ENCODE measurements around the gene MIOX.
A peak's percentile ranks its signal among the peaks of the same experiment; 100 is the strongest.

Gene MIOX

DNA sequence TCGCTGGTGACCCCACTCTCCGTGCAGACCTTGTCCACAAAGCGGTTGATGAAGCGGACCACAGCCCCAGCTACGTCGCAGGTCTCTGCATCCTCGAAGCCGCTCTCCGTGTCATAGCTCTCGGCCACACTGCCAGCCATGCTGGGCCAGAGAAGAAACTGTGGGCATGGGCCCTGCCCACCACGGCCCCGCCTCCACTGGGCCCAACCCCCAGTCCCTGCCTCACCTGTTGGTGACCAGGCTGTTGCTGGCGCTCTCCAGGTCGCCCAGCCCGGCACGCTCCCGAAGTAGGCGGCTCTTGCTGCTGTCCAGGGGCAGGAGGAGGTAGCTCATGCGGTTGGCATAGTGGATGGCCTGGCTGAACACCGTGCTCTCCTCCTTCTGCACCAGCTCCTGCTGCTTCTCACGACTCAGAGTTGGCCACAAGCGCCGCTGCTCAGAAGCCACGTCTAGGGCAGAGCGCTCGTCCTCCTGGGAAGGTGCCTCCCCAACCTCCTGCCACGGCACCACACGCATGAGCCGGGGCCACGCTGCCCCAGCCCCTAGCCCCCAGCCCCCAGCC, 24.6 kb upstream of the MIOX start:
- Mint-ChIP-seq H3K4me3 (no peak overlapping the region), H3K27me3 (no peaks in the 10 kb centered on the region), H3K4me1 (peaks cover 10% of the 10 kb centered on the region), H3K27ac (no peak overlapping the region), H3K9me3 (no peaks in the 10 kb centered on the region), H3K36me3 (peaks cover 50% of the 10 kb centered on the region)
- DNase-seq = no peak
- CTCF ChIA-PET = interaction anchor here (1.3 kb wide), 1 partner anchor 8 kb away, joined by 4 read pairs; no protein-coding TSS in a partner anchor

DNA sequence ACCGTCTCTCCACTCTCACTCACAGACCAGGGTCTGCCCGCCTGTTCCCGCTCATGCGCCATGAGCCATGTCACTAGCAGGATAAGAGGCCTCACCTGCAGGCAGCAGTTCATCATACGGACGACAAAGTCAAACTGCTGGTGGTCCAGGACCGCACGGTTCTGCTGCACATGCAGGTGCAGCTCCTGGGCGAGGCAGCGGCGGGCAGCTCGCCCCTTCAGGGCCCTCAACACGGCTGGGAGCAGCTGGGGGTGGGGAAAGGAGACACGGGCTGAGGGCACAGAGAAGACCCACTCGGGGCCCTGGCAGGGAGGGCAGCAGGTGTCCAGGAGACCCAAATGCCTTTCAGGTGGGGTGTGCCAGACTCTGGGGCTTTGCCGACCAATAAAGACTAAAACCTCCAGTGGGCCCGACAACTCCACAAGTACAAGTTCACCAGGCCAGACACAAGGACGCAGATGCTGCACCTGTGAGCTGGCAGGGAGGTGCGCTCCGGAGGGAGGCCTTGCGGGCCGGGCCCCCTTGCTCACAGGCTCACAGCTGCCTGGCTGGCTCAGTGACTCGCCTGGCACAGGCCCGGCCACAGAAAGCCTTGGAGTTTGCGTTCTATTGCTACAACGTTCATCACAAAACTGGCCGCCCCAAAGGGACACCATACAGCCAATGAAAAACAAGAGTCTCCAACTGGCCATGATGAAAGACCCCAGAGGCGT, 23.3 kb upstream of the MIOX start:
- no peaks in the 10 kb centered on the region for H3K27me3 Mint-ChIP-seq
- CTCF ChIA-PET = interaction anchor here (0.7 kb wide), 1 partner anchor 34 kb away, joined by 3 read pairs; no protein-coding TSS in a partner anchor
- no peak overlapping the region for H3K27ac Mint-ChIP-seq
- DNase-seq = no peak
- H3K9me3 Mint-ChIP-seq = no peaks in the 10 kb centered on the region
- peaks cover 47% of the 10 kb centered on the region for H3K36me3 Mint-ChIP-seq
- no peak overlapping the region for H3K4me3 Mint-ChIP-seq
- peaks cover 19% of the 10 kb centered on the region for H3K4me1 Mint-ChIP-seq

DNA sequence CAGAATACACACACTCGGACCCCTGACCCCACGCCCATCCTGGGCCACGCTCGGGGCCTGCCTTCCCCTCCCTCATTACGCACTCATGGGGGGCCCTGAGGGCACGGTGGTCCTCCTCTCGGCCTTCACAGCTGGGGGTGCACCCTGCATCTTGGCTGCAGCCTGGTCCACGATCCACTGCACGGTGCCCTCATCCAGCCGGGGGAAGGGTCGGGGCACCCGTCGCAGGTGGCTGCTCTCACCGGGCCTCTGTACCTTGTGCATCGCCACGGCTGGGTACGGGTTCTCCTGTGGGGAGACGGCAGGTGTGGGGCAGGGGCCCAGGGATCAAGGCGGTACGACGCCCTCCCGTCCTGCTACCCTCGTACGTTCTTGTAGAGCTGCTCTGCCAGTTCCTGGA, 22.2 kb upstream of the MIOX start:
- Mint-ChIP-seq H3K4me3 (no peak overlapping the region), H3K4me1 (peaks cover 28% of the 10 kb centered on the region), H3K36me3 (peaks cover 46% of the 10 kb centered on the region), H3K9me3 (no peaks in the 10 kb centered on the region), H3K27me3 (no peaks in the 10 kb centered on the region), H3K27ac (no peak overlapping the region)
- CTCF ChIA-PET = interaction anchor here (0.8 kb wide), 1 partner anchor 156 kb away, joined by 3 read pairs; no protein-coding TSS in a partner anchor
- no peak for DNase-seq

DNA sequence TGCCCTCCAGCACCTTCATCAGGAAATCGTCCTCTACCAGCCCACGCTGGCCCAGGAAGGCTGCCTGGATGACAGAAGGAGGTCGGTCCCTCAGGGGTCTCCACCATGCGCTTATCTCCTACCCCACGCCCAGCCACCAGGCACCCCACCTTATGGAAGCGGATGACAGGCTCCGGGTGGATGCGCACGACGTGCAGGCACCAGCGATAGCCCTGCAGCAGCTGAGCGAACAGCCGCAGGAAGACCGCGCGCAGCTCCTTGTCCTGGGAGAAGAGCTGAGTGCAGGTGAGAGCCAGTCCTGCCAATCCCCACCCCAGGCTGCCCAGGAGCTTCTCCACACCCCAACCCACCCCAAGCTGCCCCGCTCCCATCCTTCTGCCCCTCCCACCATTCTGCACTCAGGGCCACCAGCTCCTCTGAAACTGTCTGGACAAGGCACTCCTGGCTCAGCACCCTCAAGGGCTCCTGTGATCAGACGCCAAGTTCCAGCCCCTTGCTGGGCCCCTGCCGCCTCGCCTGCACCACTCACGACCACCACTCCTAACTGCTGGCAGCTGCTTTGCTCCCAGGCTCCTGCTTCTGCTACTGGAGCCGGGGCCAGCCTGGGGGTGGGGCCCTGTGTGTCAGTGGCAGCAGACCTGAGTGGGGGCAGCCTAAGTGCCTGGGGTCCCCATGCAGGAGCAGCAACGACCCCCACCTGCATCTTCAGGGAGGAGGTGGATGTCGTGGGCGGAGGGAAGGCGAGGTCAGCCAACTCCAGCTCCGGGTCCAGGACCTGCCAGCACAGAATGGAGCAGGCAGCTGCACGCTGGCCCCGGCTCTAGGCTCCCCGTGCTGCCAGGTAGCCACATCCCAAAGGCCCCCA, 21.4 kb upstream of the MIOX start:
- H3K4me3 Mint-ChIP-seq = no peak overlapping the region
- CTCF ChIA-PET = interaction anchor here (0.8 to 1.2 kb wide), 2 partner anchors 8 to 155 kb away, joined by 3 to 4 read pairs; no protein-coding TSS in a partner anchor
- DNase-seq = no peak
- H3K27me3 Mint-ChIP-seq = no peaks in the 10 kb centered on the region
- no peak overlapping the region for H3K27ac Mint-ChIP-seq
- no peaks in the 10 kb centered on the region for H3K9me3 Mint-ChIP-seq
- H3K4me1 Mint-ChIP-seq = peaks cover 36% of the 10 kb centered on the region
- H3K36me3 Mint-ChIP-seq = peaks cover 45% of the 10 kb centered on the region

DNA sequence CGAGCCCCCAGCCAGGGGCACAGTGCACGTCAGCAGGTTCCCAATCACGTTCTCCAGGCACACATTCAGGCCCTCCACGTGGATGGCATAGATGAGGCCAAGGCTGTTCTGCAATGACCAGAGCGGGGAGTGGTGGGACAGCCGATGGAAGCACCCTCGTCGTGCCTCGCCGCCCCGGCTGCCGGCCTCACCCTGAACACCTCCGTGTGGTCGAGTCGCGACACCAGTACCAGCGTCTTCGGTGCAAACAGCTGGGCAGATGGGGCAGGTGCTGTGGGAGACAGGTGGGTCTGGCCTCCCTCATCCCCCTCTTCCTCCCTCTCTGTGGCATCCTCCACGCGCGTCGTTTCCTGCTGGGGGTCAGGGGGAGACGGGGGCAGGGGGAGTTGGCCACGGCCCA, 19.3 kb upstream of the MIOX start:
- no peak for DNase-seq
- H3K4me1 Mint-ChIP-seq = peaks cover 57% of the 10 kb centered on the region
- H3K9me3 Mint-ChIP-seq = no peaks in the 10 kb centered on the region
- H3K27ac Mint-ChIP-seq = peak overlapping the region; percentile 28
- CTCF ChIA-PET = interaction anchor here (0.6 kb wide), 1 partner anchor 76 kb away, joined by 3 read pairs; no protein-coding TSS in a partner anchor
- no peak overlapping the region for H3K4me3 Mint-ChIP-seq
- peaks cover 39% of the 10 kb centered on the region for H3K36me3 Mint-ChIP-seq
- H3K27me3 Mint-ChIP-seq = no peaks in the 10 kb centered on the region

DNA sequence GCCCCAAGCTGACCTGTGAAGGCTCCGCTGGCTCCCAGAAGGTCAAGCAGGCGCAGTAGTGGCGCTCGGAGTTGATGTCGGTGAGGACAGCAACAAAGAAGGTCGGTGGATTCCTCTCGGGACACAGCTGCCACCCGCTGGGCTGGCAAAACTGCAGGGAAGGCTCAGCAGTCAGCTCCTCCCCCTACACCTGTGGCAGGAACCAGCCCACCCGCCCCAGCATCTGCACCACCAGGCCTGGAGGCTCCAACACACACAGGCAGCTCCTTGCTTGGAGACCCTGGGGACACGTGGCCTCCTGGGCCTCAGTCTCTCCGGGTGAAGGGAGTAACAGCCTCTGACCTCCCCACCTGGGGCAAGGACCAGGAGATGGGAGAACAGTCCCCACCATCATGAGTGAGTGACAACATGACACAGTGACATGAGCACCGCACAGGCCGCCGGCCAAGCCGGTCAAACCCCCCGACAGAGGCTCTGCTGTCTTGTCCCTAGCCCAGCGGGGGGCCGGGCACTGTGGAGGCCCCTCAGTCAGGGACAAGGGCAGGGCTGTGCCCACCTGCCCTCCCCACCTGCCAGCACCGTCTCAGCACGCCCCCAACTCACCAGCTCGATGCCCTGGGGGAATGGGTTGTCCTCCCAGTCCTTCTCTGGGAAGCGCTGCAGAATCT, 18.8 kb upstream of the MIOX start:
- CTCF ChIA-PET = interaction anchor here (1.1 kb wide), 1 partner anchor 8 kb away, joined by 3 read pairs; no protein-coding TSS in a partner anchor
- no peak for DNase-seq
- Mint-ChIP-seq H3K9me3 (no peaks in the 10 kb centered on the region), H3K4me1 (peaks cover 62% of the 10 kb centered on the region), H3K27ac (peak overlapping the region; percentile 95), H3K4me3 (no peak overlapping the region), H3K27me3 (no peaks in the 10 kb centered on the region), H3K36me3 (peaks cover 39% of the 10 kb centered on the region)

DNA sequence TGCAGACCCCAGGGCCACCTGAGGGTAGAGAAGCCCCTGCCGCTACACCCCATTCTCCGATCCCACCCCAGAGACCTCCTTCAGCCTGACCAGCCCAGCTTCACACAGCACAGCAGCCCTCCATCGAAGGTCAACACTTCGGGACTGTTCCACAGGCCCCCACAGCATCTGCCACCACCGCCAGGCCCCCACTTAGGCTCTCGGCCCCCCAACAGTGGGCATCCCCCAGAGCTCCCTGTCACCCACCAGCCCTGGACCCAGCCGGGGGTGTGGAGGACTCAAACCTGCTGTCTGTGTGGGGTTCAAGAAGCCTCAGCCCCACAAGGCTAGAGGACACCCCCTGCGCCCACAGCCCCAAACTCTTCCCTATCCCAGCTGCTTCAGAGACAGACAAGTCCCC, 18.0 kb upstream of the MIOX start:
- H3K4me3 Mint-ChIP-seq = peak overlapping the region; percentile 69
- H3K27ac Mint-ChIP-seq = peak overlapping the region; percentile 95
- peaks cover 70% of the 10 kb centered on the region for H3K4me1 Mint-ChIP-seq
- CTCF ChIA-PET = interaction anchor here (0.6 to 2.8 kb wide), 3 partner anchors 8 to 29 kb away, joined by 3 to 21 read pairs (median 3); no protein-coding TSS in a partner anchor
- H3K36me3 Mint-ChIP-seq = peaks cover 38% of the 10 kb centered on the region
- H3K27me3 Mint-ChIP-seq = no peaks in the 10 kb centered on the region
- H3K9me3 Mint-ChIP-seq = no peaks in the 10 kb centered on the region
- no peak for DNase-seq

DNA sequence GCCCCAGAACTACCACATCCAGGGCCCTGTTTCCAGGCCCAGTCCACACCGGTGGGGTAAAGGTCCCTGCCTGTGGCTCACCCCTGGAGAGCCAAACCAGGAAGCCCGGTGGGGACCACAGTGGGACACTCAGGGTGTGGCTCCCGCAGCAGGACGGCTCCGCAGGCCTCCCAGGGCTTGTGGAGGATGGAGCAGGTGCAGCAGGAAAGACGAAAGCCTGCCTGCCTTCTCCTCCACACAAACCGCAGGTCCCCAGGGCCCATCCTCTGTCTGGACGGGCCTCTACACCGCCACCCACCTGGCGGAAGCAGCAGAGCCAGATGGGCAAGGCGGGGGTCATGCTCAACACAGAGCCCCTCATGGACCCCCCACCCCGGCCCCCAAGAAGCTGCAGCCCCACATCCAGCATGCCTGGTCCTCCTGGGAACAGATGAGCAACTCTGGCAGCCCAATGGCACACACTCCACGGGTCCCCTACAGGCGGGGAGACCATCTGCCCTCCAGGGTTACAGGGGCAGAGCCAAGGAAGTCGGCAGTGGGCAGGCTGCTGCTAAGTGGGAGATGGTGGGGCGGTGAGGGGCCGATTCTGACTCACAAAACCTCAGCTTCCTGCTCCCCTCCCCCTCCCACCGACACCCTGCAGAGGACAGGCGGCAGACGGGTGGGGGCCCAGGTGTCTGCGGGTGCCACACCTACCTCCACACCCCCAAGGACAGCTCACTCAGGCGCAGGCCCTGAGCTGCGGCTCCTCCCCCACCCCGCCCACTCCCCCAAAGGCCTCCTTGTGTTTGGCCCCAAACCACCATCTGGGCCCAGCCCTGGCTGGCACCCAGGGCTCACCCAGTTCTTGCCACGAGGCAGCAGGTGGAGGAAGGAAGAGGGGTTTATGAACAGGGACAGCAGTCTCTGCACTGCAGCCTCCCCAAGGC, 17.0 kb upstream of the MIOX start:
- H3K4me3 Mint-ChIP-seq = peak overlapping the region; percentile 69
- peaks cover 33% of the 10 kb centered on the region for H3K36me3 Mint-ChIP-seq
- H3K4me1 Mint-ChIP-seq = peaks cover 75% of the 10 kb centered on the region
- H3K27ac Mint-ChIP-seq = peak overlapping the region; percentile 95
- H3K9me3 Mint-ChIP-seq = no peaks in the 10 kb centered on the region
- CTCF ChIA-PET = interaction anchor here (0.9 to 2.8 kb wide), 5 partner anchors 8 to 151 kb away, joined by 3 to 21 read pairs (median 4); no protein-coding TSS in a partner anchor
- peak; percentile 99 for DNase-seq
- no peaks in the 10 kb centered on the region for H3K27me3 Mint-ChIP-seq

DNA sequence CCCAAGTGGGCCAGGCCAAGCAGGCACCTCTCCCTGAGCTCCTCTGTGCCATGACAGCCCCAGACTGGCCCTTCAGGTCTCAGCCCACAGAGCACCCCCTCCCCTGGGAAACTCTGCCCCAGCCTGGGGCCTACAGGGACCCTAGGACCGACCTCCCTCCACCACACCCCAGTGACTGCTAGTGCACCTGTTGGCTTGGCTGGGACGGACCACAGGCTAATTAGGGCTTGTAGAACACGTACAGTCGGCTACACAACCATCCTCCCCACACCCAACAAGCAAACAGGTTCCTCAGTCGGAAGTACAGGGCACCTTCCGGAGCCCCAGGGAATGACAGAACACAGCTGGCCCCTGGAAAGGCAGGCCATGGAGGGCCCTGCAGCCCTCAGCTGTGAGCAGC, 16.2 kb upstream of the MIOX start:
- Mint-ChIP-seq H3K4me1 (peaks cover 79% of the 10 kb centered on the region), H3K27ac (peak overlapping the region; percentile 95), H3K9me3 (no peaks in the 10 kb centered on the region), H3K4me3 (peak overlapping the region; percentile 69), H3K27me3 (no peaks in the 10 kb centered on the region), H3K36me3 (peaks cover 31% of the 10 kb centered on the region)
- DNase-seq = no peak
- CTCF ChIA-PET = interaction anchor here (0.8 to 2.8 kb wide), 8 partner anchors 9 to 150 kb away, joined by 3 to 21 read pairs (median 4); no protein-coding TSS in a partner anchor

DNA sequence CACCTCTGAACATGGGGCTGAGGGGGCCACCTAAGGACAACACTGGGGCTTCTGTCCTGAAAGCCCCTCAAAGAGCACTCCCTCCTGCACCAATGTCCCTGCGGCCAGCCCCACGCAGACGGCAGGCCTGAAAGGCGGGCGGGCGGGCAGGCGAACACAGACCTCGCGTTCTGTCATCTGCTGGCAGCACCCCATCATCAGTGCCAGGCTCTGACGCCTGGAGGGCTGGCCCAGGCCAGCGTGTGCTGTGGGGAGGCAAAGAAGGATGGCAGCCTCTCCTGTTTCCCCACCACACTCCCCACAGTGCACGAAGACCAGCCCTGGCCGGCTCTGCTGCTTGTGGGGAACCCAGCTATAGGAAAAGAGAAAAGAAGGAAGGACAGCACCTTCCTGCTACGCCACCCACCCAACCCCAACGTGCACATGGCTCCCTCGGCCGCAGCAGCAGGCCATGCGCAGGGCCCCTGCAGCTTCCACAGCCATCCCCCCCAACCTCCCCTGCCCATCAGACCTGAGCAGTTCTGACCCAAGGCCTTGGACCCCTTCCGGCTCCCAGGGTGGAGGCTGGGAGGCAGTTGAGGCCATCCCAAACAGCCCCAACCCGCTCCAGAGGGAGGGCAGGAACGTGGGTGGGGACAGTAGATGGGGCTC, 15.3 kb upstream of the MIOX start:
- Mint-ChIP-seq H3K4me1 (peaks cover 78% of the 10 kb centered on the region), H3K9me3 (no peaks in the 10 kb centered on the region), H3K4me3 (peak overlapping the region; percentile 69), H3K36me3 (peaks cover 25% of the 10 kb centered on the region), H3K27me3 (no peaks in the 10 kb centered on the region), H3K27ac (peak overlapping the region; percentile 95)
- DNase-seq = no peak
- CTCF ChIA-PET = interaction anchor here (0.8 to 3.1 kb wide), 5 partner anchors 9 to 26 kb away, joined by 3 to 21 read pairs (median 4); no protein-coding TSS in a partner anchor

DNA sequence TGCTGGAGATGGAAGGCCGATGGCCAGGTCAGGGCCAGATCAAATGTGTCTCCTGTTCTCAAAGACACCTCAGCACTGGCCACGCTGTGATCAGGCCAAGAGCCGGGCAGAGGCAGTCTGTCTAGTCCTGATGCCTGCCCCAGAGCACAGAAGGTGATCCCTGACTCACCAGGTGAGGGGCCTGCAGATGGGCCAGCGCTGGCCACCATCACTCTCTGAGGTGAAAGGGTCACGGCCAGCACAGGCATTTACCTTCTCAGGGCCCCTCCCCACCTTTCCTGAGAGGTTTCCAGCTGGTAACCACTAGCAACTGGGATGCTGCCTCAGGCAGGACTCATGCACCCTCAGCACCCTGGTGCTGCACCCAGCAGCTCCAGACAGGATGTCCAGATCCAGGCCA, 14.7 kb upstream of the MIOX start:
- Mint-ChIP-seq H3K4me3 (peak overlapping the region; percentile 44), H3K27ac (peak overlapping the region; percentile 95), H3K9me3 (no peaks in the 10 kb centered on the region), H3K4me1 (peaks cover 76% of the 10 kb centered on the region), H3K27me3 (peaks cover 4% of the 10 kb centered on the region), H3K36me3 (peaks cover 20% of the 10 kb centered on the region)
- DNase-seq = no peak
- CTCF ChIA-PET = interaction anchor here (1.2 to 3.1 kb wide), 2 partner anchors 15 to 281 kb away, joined by 3 to 14 read pairs; no protein-coding TSS in a partner anchor

DNA sequence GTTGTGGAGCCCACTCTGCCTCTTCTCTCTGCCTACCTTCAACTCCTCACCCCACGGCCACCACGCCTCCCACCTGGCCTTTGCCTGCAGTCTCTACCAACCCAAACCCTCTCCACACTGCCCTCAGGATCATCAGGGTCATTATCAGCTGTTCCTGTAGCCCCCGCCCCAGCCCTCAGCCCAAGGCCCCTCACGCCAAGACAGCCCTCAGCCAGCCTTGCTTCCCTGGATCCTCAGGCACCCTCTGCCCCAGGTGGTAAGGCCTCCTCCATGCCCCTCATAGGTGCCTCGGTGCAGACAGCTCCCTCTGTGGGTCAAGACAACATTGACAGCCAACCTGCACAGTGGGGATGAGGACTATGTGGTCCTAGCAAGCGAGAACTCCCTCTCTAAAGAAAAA, 13.6 kb upstream of the MIOX start:
- Mint-ChIP-seq H3K4me1 (peaks cover 72% of the 10 kb centered on the region), H3K27ac (peak overlapping the region; percentile 91), H3K36me3 (peaks cover 17% of the 10 kb centered on the region), H3K4me3 (peak overlapping the region; percentile 86), H3K9me3 (no peaks in the 10 kb centered on the region), H3K27me3 (peaks cover 15% of the 10 kb centered on the region)
- CTCF ChIA-PET = interaction anchor here (0.6 to 3.1 kb wide), 8 partner anchors 10 to 324 kb away, joined by 3 to 14 read pairs (median 4); no protein-coding TSS in a partner anchor
- peak; percentile 73 for DNase-seq

Data from activated naive CD4-positive, alpha-beta T cell treated with anti-CD3 and anti-CD28 coated beads, Interleukin-2, amount 10 ng/mL, durations not matched to agents 7 days and 5 days (primary cell).